Activated naive CD4-positive, alpha-beta T cell treated with anti-CD3 and anti-CD28 coated beads for 36 hours (primary cell): ENCODE measurements around the gene XPO4. TPM values are rescaled to one million over a fixed set of nuclear protein-coding genes. Genes with fewer than 3 reads are reported as not detected.

Experiments used
- CTCF ChIA-PET: fragments of 350-600 bp; sonication (Branson Sonifier 250); formaldehyde crosslinking; loops from one replicate; lab custom pipeline; 2021; ENCODE audit warnings: antibody characterized with exemption; lab: Charles Lee
- DNase-seq: peaks from one replicate; pipeline ENCODE4 v3.0.0-alpha.2; 2020
- H3K27ac Mint-ChIP-seq: one replicate; pipeline ENCODE4 v1.8.0; 2021; ENCODE audit warnings: mild to moderate bottlenecking, mixed read lengths
- H3K27me3 Mint-ChIP-seq: one replicate; pipeline ENCODE4 v1.8.0; 2021; ENCODE audit warnings: low read depth, mixed read lengths
- H3K36me3 Mint-ChIP-seq: one replicate; pipeline ENCODE4 v1.8.0; 2021; ENCODE audit warnings: low read depth, mixed read lengths
- H3K4me1 Mint-ChIP-seq: one replicate; pipeline ENCODE4 v1.8.0; 2021; ENCODE audit warnings: low read depth, mixed read lengths
- H3K4me3 Mint-ChIP-seq: one replicate; pipeline ENCODE4 v1.8.0; 2021; ENCODE audit warnings: mild to moderate bottlenecking, moderate library complexity, mixed read lengths
- H3K9me3 Mint-ChIP-seq: one replicate; pipeline ENCODE4 v1.8.0; 2021; ENCODE audit warnings: mixed read lengths
- intact Hi-C: fragments of 100-400 bp; cut with micrococcal nuclease; formaldehyde crosslinking; loops from one replicate; pipeline ENCODE4 v1.15.1; 2023
- total RNA-seq, 2 experiments: library from RNA; stranded (reverse); gene quantifications; one replicate each; pipeline ENCODE4 v1.2.3, GENCODE V29; 2021

Gene XPO4
- total RNA-seq, 2 experiments from 2014 or later, result 20.4 to 21.2 TPM

DNA sequence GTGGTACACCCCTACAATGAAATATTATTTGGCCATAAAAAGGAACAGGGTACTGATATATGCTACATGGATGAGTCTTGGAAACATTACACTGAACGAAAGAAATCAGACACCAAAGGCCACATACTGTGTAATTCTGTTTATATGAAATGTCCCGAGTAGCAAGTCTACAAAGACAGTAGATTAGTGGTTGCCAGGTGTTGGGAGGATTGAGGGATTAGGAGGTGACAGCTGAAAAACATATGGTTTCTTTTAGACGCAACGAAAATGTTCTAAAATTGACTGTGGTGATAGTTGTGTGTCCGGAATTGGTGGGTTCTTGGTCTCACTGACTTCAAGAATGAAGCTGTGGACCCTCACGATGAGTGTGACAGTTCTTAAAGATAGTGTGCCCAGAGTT, 163.9 kb downstream of the XPO4 start:
- H3K27ac Mint-ChIP-seq, result no peak overlapping the region
- DNase-seq, result no peak
- H3K4me3 Mint-ChIP-seq, result no peak overlapping the region
- no peaks in the 10 kb centered on the region for H3K4me1 Mint-ChIP-seq
- CTCF ChIA-PET, result no interaction called here
- intact Hi-C loops, result no loop called here
- peaks cover 5% of the 10 kb centered on the region for H3K9me3 Mint-ChIP-seq
- no peaks in the 10 kb centered on the region for H3K27me3 Mint-ChIP-seq
- peaks cover 19% of the 10 kb centered on the region for H3K36me3 Mint-ChIP-seq

DNA sequence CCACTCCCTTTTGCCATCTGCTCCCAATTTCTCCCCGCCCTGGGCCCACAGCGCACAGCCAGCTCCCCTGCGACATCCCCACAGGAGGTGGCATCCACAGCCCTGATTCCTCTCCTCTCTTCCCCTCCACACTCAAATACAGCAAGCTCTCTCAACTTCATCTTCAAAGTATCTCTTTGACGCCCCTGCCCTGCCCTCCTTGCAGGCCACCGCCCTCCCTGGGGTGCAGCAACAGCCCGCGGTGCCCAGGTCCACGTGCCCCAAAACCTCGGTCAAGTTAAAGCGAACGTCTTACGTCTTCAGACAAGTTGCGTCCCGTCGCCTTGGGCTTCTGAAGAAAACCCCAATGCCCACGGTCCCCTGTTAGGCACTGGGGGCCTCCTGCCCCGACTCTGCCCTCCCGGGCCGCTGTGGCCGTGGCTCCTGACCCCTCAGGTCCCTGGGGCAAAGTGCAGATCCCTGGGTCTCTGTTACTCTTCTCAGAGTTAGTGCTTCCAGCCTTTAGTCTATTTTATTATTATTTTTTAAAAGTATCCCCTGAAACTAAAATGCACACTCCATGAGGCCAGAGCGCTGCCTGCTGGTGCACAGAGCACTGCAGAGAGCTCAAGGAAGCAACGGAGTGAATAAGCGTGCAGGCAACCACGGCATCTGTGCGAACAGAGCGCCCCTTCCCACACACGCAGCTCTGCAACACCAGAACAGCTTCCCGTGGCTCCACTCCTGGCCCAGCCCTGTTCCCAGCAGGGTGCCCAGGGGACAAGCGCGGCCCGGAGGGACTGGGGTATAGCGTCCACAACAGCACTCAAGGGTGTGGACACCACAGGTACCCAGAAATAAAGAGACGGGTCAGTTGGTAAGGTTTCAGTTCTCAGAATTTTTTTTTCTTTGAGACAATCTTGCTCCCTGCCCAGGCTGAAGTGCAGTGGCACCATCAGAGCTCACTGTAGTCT, 172.6 kb downstream of the XPO4 start:
- no peaks in the 10 kb centered on the region for H3K27me3 Mint-ChIP-seq
- no peak for DNase-seq
- H3K36me3 Mint-ChIP-seq, result peaks cover 22% of the 10 kb centered on the region
- H3K4me1 Mint-ChIP-seq, result no peaks in the 10 kb centered on the region
- H3K9me3 Mint-ChIP-seq, result no peaks in the 10 kb centered on the region
- intact Hi-C loops, result no loop called here
- H3K4me3 Mint-ChIP-seq, result no peak overlapping the region
- CTCF ChIA-PET, result interaction anchor here (0.6 kb wide), 1 partner anchor 230 kb away, joined by 3 read pairs; no protein-coding TSS in a partner anchor
- no peak overlapping the region for H3K27ac Mint-ChIP-seq

DNA sequence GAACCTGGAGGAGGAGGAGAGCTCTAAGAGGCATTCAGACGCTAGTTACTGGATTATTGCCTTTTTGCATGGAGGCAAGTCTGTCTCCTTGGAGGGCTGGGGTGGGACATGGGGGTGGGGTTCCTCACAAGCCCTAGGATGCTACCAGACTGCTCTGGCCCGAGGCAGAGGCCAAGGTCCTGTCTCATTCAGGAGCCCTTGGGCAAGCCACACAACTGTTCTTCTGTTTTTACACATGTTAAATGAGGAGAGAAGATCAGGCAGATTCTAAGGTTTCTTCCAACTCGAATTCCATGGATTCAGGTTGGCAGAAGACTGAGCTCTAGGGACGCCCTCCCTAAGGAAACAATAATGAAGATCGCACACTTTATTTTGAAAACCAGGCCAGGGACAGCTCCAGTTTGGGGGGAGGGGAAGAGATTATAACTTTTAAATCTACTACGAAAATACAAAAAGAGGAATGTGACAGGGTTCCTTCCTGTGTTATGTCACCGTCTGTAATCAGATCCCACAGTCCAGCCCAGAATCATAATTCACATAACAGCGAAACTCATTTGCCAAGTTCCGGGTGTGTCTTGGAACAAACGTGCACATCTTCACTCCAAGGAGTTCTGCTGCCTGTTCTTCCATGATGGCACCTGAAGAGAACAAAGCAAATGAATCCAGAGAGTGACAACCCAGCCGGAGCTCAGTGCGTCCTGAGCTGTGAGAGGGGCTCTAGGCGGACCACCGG, 173.8 kb downstream of the XPO4 start:
- H3K27ac Mint-ChIP-seq, result no peak overlapping the region

DNA sequence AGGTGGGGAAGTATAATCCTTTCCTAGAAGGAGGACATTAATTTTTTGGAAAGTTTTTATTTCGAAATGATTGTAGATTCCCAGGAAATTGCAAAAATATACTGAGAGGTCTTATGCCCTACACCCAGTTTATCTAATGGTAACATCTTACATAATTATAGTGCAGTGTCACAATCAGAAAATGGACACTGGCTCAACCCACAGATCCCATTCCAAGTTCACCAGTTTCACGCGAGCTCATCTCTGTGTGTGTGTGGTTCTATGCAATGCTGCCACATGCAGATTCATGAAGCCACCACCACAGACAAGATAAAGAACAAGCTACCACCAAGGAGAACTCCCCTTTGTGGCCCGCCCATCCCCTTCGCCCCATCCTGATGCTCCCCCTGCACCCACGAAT, 174.7 kb downstream of the XPO4 start:
- CTCF ChIA-PET, result interaction anchor here (1.5 kb wide), 1 partner anchor 16 kb away, joined by 3 read pairs; no protein-coding TSS in a partner anchor
- intact Hi-C loops, result no loop called here
- no peaks in the 10 kb centered on the region for H3K4me1 Mint-ChIP-seq
- H3K36me3 Mint-ChIP-seq, result peaks cover 22% of the 10 kb centered on the region
- no peaks in the 10 kb centered on the region for H3K9me3 Mint-ChIP-seq
- no peak overlapping the region for H3K4me3 Mint-ChIP-seq
- DNase-seq, result no peak
- H3K27ac Mint-ChIP-seq, result no peak overlapping the region
- H3K27me3 Mint-ChIP-seq, result peaks cover 2% of the 10 kb centered on the region

More for the DNA sequence above, 173.8 kb downstream of the XPO4 start:
- Mint-ChIP-seq H3K4me3 (no peak overlapping the region), H3K9me3 (no peaks in the 10 kb centered on the region), H3K4me1 (no peaks in the 10 kb centered on the region), H3K27me3 (no peaks in the 10 kb centered on the region), H3K36me3 (peaks cover 22% of the 10 kb centered on the region)
- CTCF ChIA-PET, result interaction anchor here (0.6 to 1.5 kb wide), 2 partner anchors 13 to 17 kb away, joined by 3 read pairs; no protein-coding TSS in a partner anchor
- no peak for DNase-seq
- intact Hi-C loops, result no loop called here

Other genes starting within 250 kb of the XPO4 start
- gene IL17D, start 199.0 kb downstream of the XPO4 start, total RNA-seq, result under 1 TPM in 1 of 2 experiments, not detected in 1; 0.20 TPM
- 10 to 100 TPM; 15.1 to 16.5 TPM for gene EEF1AKMT1, start 128.8 kb downstream of the XPO4 start, total RNA-seq
- 1 to 10 TPM; 1.1 to 1.2 TPM for gene LATS2, start 158.8 kb upstream of the XPO4 start, total RNA-seq
- 100 to 1,000 TPM; 269 to 270 TPM for gene SAP18, start 237.4 kb upstream of the XPO4 start, total RNA-seq